ENCODE measurements around the gene ZNF296.
"Not testable (repeated sequence)": the region's sequence is repeated elsewhere in the genome, so short reads cannot be mapped to it uniquely, and the experiment has no call there.

ZNF296 gene

DNA sequence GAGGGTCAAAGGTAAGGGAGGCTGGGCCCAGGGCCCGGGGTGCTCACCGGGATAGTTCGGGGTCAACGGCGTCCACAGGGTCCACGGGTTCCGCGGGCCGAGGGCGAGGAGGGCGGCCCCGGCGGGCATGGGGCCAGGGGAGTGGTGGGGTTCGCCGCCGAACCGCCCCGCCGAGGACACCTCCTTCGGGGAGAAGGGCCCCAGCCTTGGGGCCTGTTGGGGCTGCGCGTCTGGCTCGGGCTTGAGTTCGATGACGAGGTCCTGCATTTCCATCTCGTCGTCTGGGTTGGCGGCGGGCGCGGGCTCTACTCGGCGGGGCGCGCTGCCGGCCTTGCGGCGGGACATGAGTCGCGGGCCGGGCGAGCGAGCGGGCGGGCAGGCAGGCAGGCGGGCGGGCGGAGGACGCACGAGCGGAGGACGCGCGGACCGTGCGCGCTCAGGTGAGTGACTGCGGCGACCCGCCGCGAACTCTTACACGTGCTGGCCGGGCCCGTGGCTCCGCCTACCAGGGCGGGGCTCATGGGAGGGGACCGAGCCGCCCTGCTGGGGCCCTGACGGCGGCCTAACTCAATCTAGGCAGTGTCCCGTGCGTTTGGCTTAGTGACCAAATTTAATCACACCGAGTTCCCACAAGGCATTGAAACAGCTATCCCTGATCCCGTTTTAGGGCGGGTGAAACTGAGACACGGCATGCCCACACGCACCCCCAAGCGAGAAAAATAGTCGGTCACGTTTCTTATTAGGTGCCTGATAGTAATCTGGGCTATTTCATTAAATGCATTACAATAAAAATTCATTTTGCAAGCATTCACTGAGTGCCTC is at the start of gene ZNF296:
Gene ZNF296, minus strand, starts transcription at position 450 of the 822 bp plus-strand sequence. Its CDS starts 105 bp downstream, at position 345.
- DNase-seq, result peak; percentile 62 to 70 (median 68)

DNA sequence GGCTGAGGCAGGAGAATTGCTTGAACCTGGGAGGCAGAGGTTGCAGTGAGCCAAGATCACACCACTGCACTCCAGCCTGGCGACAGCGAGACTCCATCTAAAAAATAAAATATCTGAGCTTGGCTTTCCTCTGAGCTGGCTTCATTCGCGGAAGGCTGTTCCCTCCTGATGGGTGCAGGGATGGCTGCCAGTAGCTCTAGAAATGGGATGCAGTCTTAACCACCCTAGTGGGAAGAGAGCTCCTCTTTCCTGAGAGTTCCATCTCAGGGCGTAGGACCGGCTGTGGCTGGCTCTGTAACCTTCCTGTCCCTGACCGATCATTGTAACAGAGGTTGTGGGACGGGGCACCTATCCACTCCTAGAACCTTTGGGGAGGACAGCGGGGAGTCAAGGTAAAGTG is 49.1 kb upstream of the ZNF296 start:
- DNase-seq, result no peak

DNA sequence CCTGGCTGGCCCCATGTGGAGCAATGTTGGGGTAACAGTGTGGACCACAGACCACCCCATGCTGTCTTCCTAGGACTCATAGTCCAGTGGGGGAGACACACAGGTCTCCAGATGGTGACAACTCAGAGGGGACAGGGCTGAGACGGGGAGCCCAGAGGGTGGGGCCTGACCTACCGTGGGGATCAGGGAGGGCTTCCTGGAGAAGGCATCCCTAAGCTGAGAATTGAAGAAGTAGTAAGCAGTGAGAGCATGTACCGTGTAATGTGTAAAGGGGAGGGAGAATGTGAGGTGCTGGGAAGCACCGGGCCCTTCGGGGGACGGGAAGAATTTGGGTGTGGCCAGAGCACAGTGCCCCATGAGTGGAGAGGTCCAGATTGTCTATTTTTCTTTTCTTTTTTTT is 47.7 kb upstream of the ZNF296 start:
- DNase-seq, result no peak

GRCh38 chr19:45123440-45123850 is 47.2 kb upstream of the ZNF296 start:
- no peak for DNase-seq

- no peak for DNase-seq
These were observed 46.6 kb upstream of the ZNF296 start for GRCh38 chr19:45122832-45123231.

DNA sequence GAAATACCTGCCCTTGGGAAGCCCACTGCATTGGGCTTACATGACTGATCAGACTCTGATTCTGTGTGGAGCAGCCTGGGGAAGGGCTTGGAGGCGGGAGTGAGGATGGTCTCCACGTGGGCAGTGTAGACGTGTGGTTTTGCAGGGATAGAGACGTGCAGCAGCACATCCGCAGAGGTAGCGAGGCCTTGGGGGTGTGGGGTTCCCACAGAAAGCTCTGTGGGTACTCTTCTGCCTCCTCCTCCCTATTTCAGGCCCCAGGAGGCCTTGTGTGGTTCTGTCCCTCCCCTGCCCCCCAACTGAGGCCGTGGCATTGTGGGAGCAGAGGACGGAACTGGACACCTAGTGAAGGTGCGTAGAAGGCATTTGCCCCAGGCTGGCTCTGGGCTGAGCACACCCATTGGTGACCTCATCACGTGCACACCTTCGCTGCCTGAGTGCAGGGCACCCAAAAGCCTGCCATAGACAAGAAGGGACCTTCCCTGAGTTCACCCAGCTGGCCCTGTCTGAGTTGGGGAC is 45.6 kb upstream of the ZNF296 start:
- no peak for DNase-seq

DNA sequence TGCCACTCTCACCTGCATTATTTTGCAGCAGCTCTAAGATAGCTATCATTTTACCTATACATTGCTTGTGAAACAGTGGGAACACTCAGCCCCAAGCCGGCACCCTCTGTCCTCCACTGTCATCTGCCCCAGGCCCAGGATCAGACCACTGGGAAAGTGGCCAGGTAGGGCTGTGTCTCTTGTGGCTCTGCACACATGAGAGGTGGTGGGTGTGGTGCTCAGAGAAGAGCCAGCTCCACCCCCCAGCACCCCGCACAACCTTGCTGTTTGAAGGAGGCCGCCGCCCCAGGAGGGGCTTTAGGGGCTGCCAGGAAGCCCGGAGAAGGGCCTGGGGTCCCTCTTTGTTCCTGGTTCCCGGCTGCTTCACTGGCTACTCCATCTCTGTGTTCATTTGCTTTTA is 43.3 kb upstream of the ZNF296 start:
- no peak for DNase-seq

DNA sequence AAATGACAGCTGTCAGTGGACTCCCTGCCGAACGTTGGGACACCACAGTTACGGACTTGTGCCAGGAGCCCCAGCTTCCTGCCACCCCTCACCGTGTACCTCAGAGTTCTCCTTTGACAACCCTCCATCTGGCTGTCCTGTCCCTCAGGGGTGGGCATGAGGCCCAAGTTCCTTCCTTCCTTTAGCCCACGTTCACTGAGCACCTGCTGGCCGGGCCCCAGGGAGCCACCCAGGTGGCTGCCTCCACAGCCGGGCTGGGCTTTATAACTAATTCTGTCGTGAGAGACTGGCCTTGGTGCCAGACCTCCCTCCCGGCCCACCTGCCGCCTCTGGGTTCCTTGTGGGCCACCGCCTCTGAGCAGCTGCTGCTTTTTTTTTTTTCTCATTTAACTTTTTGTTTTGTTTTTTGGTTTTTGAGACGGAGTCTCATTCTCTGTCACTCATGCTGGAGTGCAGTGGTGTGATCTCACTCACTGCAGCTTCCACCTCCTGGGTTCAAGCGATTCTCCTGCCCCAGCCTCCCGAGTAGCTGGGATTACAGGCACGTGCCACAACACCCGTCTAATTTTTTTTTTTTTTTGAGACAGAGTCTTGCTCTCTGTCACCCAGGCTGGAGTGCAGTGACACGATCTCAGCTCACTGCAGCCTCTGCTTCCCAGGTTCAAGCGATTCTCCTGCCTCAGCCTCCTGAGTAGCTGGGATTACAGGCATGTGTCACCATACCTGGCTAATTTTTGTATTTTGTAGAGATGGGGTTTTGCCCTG is 42.5 kb upstream of the ZNF296 start:
- DNase-seq, result not testable (repeated sequence)

DNA sequence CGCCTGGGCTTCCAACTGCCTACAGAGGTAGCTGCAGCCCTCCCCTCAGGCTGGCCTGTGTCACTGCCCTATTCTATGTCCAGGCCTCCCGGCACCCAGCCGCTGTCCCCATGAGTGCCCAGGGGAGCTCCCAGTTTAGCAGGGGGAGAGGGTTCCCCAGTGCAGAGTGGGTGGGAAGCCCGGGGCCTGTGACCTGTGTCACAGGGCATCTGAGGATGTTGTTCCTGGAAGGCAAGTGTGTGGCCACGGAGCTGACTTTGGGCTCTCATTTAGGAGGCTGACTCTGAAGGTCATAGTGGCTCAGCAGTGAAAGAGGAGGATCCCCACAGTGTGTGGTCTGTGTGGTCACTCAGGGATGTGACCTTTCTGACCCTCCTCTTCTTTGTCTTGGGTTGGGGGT is 41.8 kb upstream of the ZNF296 start:
- DNase-seq, result no peak

DNA sequence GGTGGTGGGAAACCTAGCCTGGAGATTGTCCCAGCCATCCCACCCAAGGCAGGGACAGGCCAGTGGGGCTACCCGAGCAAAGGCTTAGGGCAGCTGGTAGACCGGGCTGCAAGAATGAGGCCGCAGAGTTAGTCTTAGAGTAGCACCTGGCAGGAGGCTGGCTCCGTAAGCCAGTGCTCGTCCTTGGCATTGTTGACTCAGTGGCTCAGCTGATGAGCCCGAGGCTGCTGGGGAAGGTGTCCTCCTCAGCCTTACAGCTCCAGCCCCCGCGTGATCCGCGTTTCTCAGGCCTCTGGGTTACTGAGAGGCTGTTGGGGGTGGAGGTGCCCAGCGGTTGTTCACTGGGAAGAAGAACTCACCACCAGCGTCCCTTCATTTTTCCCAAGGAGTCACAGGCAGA is 41.4 kb upstream of the ZNF296 start:
- no peak for DNase-seq

- no peak for DNase-seq
These were observed 40.9 kb upstream of the ZNF296 start for GRCh38 chr19:45117167-45117594.

GRCh38 chr19:45115809-45116615 is 39.7 kb upstream of the ZNF296 start:
- DNase-seq, result no peak

DNA sequence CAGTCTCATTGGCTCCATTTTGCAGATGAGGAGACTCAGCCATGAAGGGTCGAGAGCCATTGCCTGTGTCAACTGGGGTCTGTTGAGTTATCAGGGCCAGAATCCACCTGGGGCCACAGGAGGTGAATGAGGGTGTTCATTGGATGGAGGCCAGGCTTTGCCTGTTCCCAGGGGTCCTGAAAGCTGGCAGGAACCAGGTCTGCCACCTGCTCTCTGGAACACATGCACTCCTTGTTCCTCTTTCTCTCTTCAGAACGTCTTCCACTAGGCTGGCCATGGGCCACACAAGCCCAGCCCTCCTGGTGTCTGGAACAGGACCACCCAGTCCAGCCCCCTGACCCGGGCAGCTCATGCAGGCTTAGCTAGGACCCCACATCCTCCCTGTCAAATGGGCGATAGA is 37.8 kb upstream of the ZNF296 start:
- DNase-seq, result no peak

DNA sequence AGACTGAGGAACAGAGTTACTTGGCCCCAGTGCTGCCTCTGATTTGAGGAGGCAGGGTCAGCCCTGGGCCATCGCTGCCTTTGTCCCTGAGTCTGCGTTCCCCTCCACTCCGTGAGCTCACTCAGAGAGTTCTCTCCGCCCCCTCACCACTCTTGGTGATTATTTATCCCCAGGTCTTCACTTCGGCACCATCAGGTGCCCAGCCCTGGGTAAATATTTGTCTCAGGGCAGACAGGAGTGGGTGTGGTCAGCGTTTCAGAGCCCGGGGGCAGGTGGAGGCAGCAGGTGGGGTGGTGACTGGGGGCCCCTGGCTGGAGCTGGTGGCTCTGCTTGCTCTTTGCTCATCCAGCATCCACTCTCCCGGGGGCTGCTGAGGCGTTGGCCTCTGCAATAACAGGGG is 37.4 kb upstream of the ZNF296 start:
- DNase-seq, result no peak

DNA sequence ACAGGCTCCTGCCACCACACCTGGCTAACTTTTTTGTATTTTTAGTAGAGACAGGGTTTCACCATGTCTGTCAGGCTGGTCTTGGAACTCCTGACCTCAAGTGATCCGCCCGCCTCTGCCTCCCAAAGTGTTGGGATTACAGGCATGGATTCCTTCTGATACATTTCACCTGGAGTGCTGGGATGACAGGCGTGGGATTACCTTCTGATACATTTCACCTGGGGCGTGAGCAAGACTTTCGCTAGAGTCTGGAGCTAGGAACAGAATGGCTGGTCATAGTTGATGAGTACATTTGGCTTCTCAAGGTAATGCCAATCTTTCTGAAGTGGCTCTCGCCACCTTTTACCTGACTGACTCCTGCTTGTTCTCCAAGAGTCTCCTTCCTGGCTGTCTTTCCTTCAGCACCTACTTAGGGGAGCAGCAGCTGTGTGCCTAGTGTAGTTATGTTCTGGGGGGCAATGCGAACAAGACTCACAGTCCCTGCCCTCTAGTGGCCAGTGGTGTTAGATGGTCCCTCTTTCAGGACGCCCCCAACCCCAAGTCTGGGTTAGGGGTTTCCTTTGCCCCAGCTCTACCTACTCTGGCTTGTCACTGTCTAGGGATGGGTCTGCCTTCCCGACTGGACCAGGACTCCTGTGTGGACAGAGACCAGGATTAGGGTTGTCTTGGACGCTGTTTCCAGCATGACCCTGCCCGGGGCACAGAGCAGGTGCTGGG is 36.0 kb upstream of the ZNF296 start:
- no peak for DNase-seq

DNA sequence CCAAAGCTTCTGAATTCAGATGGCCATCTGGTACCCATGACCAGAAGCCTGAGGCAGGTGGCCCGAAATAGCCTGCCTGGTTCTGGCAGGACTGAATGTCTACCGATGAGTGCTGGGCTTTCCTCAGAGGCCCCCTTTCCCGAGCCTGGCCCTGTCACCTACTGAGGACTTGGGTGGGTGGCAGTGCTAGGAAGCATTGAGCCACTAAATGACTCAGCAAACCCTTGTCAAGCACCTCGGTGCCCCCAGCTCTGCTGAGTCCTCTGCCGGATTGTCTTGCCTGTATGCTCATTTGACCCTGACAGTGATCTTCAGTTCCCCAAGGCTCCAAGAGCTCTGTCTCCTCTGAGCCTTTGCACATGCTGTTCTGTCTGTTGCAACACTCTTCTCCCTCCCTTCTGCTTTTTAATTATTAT is 34.6 kb upstream of the ZNF296 start:
- no peak for DNase-seq

DNA sequence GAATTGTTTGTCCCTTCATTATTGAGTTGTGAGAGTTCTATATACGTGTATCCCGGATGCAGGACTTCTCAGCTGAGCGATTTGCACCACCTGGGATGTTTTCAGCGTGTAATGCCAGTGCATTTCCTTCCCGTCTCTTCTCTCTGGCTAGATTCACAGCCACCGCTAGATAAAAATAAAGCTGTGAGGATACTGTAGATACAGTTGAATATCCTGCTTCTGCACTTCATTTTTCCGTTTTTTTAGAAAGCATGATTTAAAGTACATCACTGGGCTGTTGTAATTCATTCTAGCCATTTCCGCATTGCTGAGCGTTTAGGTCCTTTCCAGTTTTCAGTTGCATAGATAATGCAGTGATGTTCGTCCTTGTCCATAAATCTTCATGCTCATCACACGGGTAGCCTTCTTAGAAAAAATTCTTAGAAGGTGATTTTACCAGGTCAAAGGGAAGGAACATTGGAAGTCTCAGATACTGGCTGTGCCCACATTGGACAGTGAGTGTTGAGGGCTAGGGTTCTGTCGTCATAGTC is 31.4 kb upstream of the ZNF296 start:
- DNase-seq, result no peak

GRCh38 chr19:45106363-45106762 is 30.1 kb upstream of the ZNF296 start:
- DNase-seq, result not testable (repeated sequence)

- DNase-seq, result no peak
These were observed 28.5 kb upstream of the ZNF296 start for GRCh38 chr19:45104658-45105349.

DNA sequence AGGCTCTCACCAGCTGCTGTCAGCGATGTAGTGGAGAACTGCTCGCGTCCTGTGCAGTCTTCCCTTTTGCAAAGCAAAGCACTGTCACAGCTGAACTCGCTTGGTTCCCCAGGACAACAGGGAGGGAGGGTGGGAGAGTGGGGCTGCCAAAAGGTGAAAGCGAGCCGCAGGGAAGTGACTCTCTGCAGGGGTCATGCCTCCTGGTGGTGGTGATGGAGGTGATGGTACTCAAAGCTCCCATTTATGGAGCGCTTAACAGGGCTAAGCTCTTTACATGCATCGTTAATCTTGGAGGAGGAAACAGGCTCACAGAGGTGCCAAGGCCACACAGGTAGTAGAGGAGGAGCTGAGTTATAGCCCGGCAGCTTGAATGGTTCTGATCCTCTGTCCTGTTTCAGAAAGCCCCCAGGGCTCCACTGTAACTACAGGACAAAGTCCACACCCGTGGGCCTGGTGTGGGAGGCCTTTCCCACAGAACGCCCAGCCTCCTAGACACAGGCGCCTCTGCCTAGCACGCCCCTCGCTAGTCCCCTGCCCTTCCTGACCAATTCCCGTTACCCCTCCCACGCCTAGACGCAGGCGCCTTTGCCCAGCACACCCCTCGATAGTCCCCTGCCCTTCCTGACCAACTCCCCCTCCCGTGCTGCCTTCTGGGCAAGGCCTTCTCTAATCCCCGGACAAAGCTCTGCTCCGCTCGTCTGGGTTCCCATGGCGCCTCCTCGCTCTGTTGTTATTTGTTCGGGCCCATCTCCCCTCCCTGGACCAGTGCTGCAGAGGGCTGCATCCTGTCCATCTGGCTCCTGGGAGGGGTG is 27.4 kb upstream of the ZNF296 start:
- DNase-seq, result no peak

DNA sequence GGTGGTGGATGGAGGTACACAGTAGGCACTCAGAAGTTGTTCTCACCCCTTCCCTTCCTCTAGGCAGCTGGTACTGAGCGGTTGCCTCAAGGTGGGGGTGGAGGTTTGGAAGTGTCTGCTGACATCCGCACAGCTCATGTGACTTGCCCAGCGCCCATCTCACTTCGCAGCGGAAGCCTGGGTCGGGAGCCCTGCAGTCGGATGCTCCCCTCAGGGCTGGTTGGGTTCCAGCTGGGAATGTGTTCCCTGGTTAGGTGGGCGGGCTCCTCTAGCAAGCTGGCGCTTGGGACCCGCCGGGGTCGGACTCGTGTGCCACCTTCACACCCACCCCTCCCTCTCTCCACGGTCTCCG is 26.9 kb upstream of the ZNF296 start:
- DNase-seq, result peak in 1 of 4 experiments; percentile 42

Measured in activated CD4-positive, CD25-positive, alpha-beta regulatory T cell (primary cell).